HCT116 (cell line): ENCODE data around the gene PLCL2. TPM values are rescaled to one million over a fixed set of nuclear protein-coding genes. Genes with fewer than 3 reads are reported as not detected.

ENCODE experiments used
- ATAC-seq: fragments of 200-7000 bp; cut with Tn5 transposase; 2 replicates; pipeline ENCODE4 v1.9.1; 2020; ENCODE audit warnings: mild to moderate bottlenecking, moderate library complexity
- BruUV-seq: library from RNA; stranded (reverse); fragments of 400-500 nt; replicated peaks from 2 replicates; lab custom pipeline; 2021; lab: Mats Ljungman, UMichigan
- CTCF ChIA-PET: fragments of 300-600 bp; sonication (Branson Sonifier 250); formaldehyde crosslinking; loops from one replicate; lab custom pipeline; 2021; ENCODE audit warnings: antibody characterized with exemption; lab: Charles Lee
- POLR2A ChIA-PET: fragments of 300-600, 350-600 bp; sonication (Branson Sonifier 250); formaldehyde crosslinking; loops from one replicate; lab custom pipeline; 2021; ENCODE audit warnings: antibody characterized with exemption; lab: Charles Lee
- RAD21 ChIA-PET, 2 experiments: fragments of 300-600 bp; sonication (Branson Sonifier 250); formaldehyde crosslinking; loops; one replicate each; lab custom pipeline; 2023; ENCODE audit warnings: low total read pairs in 2 of 2; ENCODE audit not compliant: uncharacterized antibody in 2 of 2, unreplicated experiment in 2 of 2, low non-redundant PET in 1 of 2; lab: Charles Lee
- DNase-seq: peaks from one replicate; pipeline ENCODE4 v3.0.0-alpha.2; 2010; ENCODE audit warnings: low read depth, low spot score
- H2AFZ ChIP-seq: fragments of 200-600 bp; shearing (Covaris generic), sonication (generic); 2 replicates; pipeline ENCODE4 v1.6.1; 2017; ENCODE audit warnings: low read depth, mixed run types, mixed read lengths, antibody characterized with exemption, low read length; ENCODE audit not compliant: poor library complexity, severe bottlenecking
- H3K27ac ChIP-seq: 2 replicates; pipeline ENCODE4 v1.5.1; 2012; ENCODE audit warnings: low read depth, low read length
- H3K27me3 ChIP-seq: fragments of 200-600 bp; sonication (generic); 2 replicates; pipeline ENCODE4 v1.6.1; 2016; ENCODE audit warnings: mixed run types, low read length, mixed read lengths; ENCODE audit not compliant: insufficient read depth
- H3K36me3 ChIP-seq, 2 experiments: fragments of 200-500 bp in 1 of 2; fragments of 200-600 bp in 1 of 2; sonication (Bioruptor generic) in 1 of 2; sonication (generic) in 1 of 2; 2 replicates each; pipeline versions ENCODE4 v1.5.1 to v1.6.1; 2014 to 2016; ENCODE audit warnings: low read length in 2 of 2, inconsistent platforms in 1 of 2, mixed read lengths in 1 of 2, mixed run types in 1 of 2; ENCODE audit not compliant: insufficient read depth in 2 of 2, control insufficient read depth in 1 of 2
- H3K4me1 ChIP-seq, 2 experiments: fragments of 200-600 bp in 1 of 2; sonication (generic) in 1 of 2; 2 replicates each; pipeline versions ENCODE4 v1.5.1 to v1.6.1; 2012 to 2017; ENCODE audit warnings: low read length in 2 of 2, inconsistent platforms in 1 of 2, mild to moderate bottlenecking in 1 of 2, mixed read lengths in 1 of 2, mixed run types in 1 of 2, moderate library complexity in 1 of 2; ENCODE audit not compliant: insufficient read depth in 2 of 2, control insufficient read depth in 1 of 2
- H3K4me2 ChIP-seq: fragments of 200-600 bp; sonication (generic); 2 replicates; pipeline ENCODE4 v1.6.1; 2017; ENCODE audit warnings: mixed run types, low read length, mixed read lengths
- H3K4me3 ChIP-seq, 2 experiments: fragments of 200-600 bp in 1 of 2; sonication (generic) in 1 of 2; replicated peaks in 1 of 2; 2 replicates each; pipeline ENCODE4 v1.5.1; 2011 to 2016; ENCODE audit warnings: low read length in 2 of 2, control low read depth in 1 of 2, low read depth in 1 of 2, mild to moderate bottlenecking in 1 of 2, mixed read lengths in 1 of 2, mixed run types in 1 of 2
- H3K79me2 ChIP-seq: fragments of 200-600 bp; sonication (generic); 2 replicates; pipeline ENCODE4 v1.6.1; 2017; ENCODE audit warnings: mild to moderate bottlenecking, mixed run types, low read length, moderate library complexity, mixed read lengths; ENCODE audit not compliant: insufficient read depth
- H3K9ac ChIP-seq: fragments of 200-600 bp; sonication (generic); 2 replicates; pipeline ENCODE4 v1.6.1; 2016; ENCODE audit warnings: low read length, mixed read lengths
- H3K9me2 ChIP-seq: fragments of 200-600 bp; sonication (generic), shearing (Covaris generic); 2 replicates; pipeline ENCODE4 v1.6.1; 2017; ENCODE audit warnings: mixed run types, mild to moderate bottlenecking, moderate library complexity; ENCODE audit not compliant: insufficient read depth
- H3K9me3 ChIP-seq, 2 experiments: fragments of 200-500 bp in 1 of 2; fragments of 200-600 bp in 1 of 2; sonication (Bioruptor generic) in 1 of 2; sonication (generic) in 1 of 2; 2 replicates each; pipeline ENCODE4 v1.6.1; 2014 to 2017; ENCODE audit warnings: low read length in 2 of 2, mixed read lengths in 2 of 2, inconsistent platforms in 1 of 2, low read depth in 1 of 2, mild to moderate bottlenecking in 1 of 2, mixed run types in 1 of 2, moderate library complexity in 1 of 2; ENCODE audit not compliant: control insufficient read depth in 1 of 2, insufficient read depth in 1 of 2
- H4K20me1 ChIP-seq: fragments of 200-600 bp; sonication (generic), shearing (Covaris generic); 2 replicates; pipeline ENCODE4 v1.6.1; 2017; ENCODE audit warnings: mixed run types, mild to moderate bottlenecking, moderate library complexity; ENCODE audit not compliant: insufficient read depth
- ATF3 ChIP-seq: IDR thresholded peaks from 2 replicates; pipeline ENCODE4 v1.6.1; 2012
- CBX3 ChIP-seq: IDR thresholded peaks from 2 replicates; pipeline ENCODE4 v1.6.1; 2012; ENCODE audit warnings: low read depth
- CEBPB ChIP-seq: IDR thresholded peaks from 2 replicates; pipeline ENCODE4 v1.6.1; 2012; ENCODE audit warnings: low read depth
- CTCF ChIP-seq, 3 experiments: fragments of 200-600 bp in 1 of 3; sonication (generic) in 1 of 3; IDR thresholded peaks in 2 of 3; conservative IDR thresholded peaks in 1 of 3; 2 replicates each; pipeline ENCODE4 v1.5.1; 2012 to 2017; ENCODE audit warnings: low read depth in 2 of 3, low read length in 2 of 3, antibody characterized with exemption in 1 of 3, borderline replicate concordance in 1 of 3, control low read depth in 1 of 3, mild to moderate bottlenecking in 1 of 3, mixed read lengths in 1 of 3, mixed run types in 1 of 3, moderate library complexity in 1 of 3; ENCODE audit not compliant: insufficient read depth in 1 of 3
- EGR1 ChIP-seq: IDR thresholded peaks from 2 replicates; pipeline ENCODE4 v1.6.1; 2012; ENCODE audit warnings: low read depth
- ELF1 ChIP-seq: IDR thresholded peaks from 2 replicates; pipeline ENCODE4 v1.6.1; 2012; ENCODE audit warnings: low read depth, borderline replicate concordance
- EZH2 ChIP-seq: fragments of 200-600 bp; sonication (generic); IDR thresholded peaks from 2 replicates; pipeline ENCODE4 v1.6.1; 2017; ENCODE audit warnings: antibody characterized with exemption, mixed run types
- JUND ChIP-seq: IDR thresholded peaks from 2 replicates; pipeline ENCODE4 v1.6.1; 2012
- MAX ChIP-seq: IDR thresholded peaks from 2 replicates; pipeline ENCODE4 v1.6.1; 2012
- POLR2A ChIP-seq: IDR thresholded peaks from 2 replicates; pipeline ENCODE4 v1.7.0; 2011; ENCODE audit warnings: borderline replicate concordance; ENCODE audit not compliant: insufficient read depth, insufficient read length; ENCODE audit errors: extremely low read depth
- POLR2AphosphoS5 ChIP-seq: IDR thresholded peaks from 2 replicates; pipeline ENCODE4 v1.6.1; 2011; ENCODE audit warnings: mild to moderate bottlenecking, low read depth, low read length, moderate library complexity
- RAD21 ChIP-seq: IDR thresholded peaks from 2 replicates; pipeline ENCODE4 v1.6.1; 2012; ENCODE audit warnings: low read depth, mild to moderate bottlenecking
- REST ChIP-seq: IDR thresholded peaks from 2 replicates; pipeline ENCODE4 v1.6.1; 2012; ENCODE audit warnings: low read depth
- SP1 ChIP-seq: IDR thresholded peaks from 2 replicates; pipeline ENCODE4 v1.6.1; 2012; ENCODE audit warnings: low read depth
- SRF ChIP-seq: IDR thresholded peaks from 2 replicates; pipeline ENCODE4 v1.6.1; 2012; ENCODE audit warnings: low read depth
- TCF7L2 ChIP-seq: IDR thresholded peaks from 2 replicates; pipeline ENCODE4 v1.7.0; 2011; ENCODE audit warnings: borderline replicate concordance, inconsistent platforms; ENCODE audit not compliant: insufficient read depth, insufficient read length; ENCODE audit errors: extremely low read depth
- YY1 ChIP-seq: IDR thresholded peaks from 2 replicates; pipeline ENCODE4 v1.6.1; 2011; ENCODE audit warnings: low read length, low read depth, moderate library complexity, mild to moderate bottlenecking; ENCODE audit not compliant: insufficient replicate concordance; ENCODE audit errors: extremely low read depth
- ZFX ChIP-seq: fragments of 450-650 bp; IDR thresholded peaks from 2 replicates; pipeline ENCODE4 v1.6.1; 2017
- ZNF274 ChIP-seq: fragments of 200-500 bp; sonication (Bioruptor generic); IDR thresholded peaks from 2 replicates; pipeline ENCODE4 v1.6.1; 2014; ENCODE audit warnings: mild to moderate bottlenecking, low read depth, low read length, inconsistent platforms
- intact Hi-C: fragments of 100-400 bp; cut with micrococcal nuclease; formaldehyde crosslinking; loops from 2 replicates; pipeline ENCODE4 v1.10.0; 2022
- total RNA-seq: library from RNA; stranded (reverse); gene quantifications from one replicate; pipeline ENCODE4 v1.2.1, GENCODE V29; 2021; ENCODE audit not compliant: unreplicated experiment

The PLCL2 gene
- total RNA-seq, 1 experiment from 2014 or later, result 2.2 TPM

- Histone ChIP-seq H3K4me2 (no peak overlapping the region), H3K79me2 (no peaks in the 10 kb centered on the region), H3K4me1 (no peaks in the 10 kb centered on the region), H3K27me3 (no peaks in the 10 kb centered on the region), H2AFZ (no peak overlapping the region), H3K27ac (no peak overlapping the region), H3K36me3 (no peaks in the 10 kb centered on the region), H3K4me3 (no peak overlapping the region), H3K9me3 (no peaks in the 10 kb centered on the region), H3K9me2 (no peaks in the 10 kb centered on the region), H3K9ac (no peak overlapping the region), H4K20me1 (no peaks in the 10 kb centered on the region)
- POLR2A ChIA-PET, result no interaction called here
- RAD21 ChIA-PET, result no interaction called here
- DNase-seq (no peak), ATAC-seq (no peak)
- no TSS peak for BruUV-seq
- TF ChIP-seq POLR2A, result no peak
- TF ChIP-seq CBX3, result no peak
- TF ChIP-seq ZNF274, result no peak
- no peak for TF ChIP-seq ATF3
- no peak for TF ChIP-seq YY1
- TF ChIP-seq JUND, result no peak
- TF ChIP-seq TCF7L2, result no peak
- no peak for TF ChIP-seq SRF
- no peak for TF ChIP-seq CEBPB
- TF ChIP-seq MAX, result no peak
- no peak for TF ChIP-seq POLR2AphosphoS5
- TF ChIP-seq EGR1, result no peak
- TF ChIP-seq SP1, result no peak
- no peak for TF ChIP-seq REST
- no peak for TF ChIP-seq ZFX
- TF ChIP-seq CTCF (IDR thresholded peaks at IDR 0.05 in 2 of 3, conservative IDR thresholded peaks at IDR 0.05 in 1 of 3; ENCODE audit: borderline replicate concordance in 1 of 3, insufficient read depth in 1 of 3, low read depth in 2 of 3, low read length in 2 of 3), result no peak
- TF ChIP-seq ELF1, result no peak
- no peak for TF ChIP-seq EZH2
- no peak for TF ChIP-seq RAD21
- CTCF ChIA-PET, result no interaction called here
- intact Hi-C loops, result no loop called here
Measured at GRCh38 chr3:17135696-17136095, 250.9 kb downstream of the PLCL2 start.
